ENCODE data around the gene FAM20C.

The FAM20C gene

DNA sequence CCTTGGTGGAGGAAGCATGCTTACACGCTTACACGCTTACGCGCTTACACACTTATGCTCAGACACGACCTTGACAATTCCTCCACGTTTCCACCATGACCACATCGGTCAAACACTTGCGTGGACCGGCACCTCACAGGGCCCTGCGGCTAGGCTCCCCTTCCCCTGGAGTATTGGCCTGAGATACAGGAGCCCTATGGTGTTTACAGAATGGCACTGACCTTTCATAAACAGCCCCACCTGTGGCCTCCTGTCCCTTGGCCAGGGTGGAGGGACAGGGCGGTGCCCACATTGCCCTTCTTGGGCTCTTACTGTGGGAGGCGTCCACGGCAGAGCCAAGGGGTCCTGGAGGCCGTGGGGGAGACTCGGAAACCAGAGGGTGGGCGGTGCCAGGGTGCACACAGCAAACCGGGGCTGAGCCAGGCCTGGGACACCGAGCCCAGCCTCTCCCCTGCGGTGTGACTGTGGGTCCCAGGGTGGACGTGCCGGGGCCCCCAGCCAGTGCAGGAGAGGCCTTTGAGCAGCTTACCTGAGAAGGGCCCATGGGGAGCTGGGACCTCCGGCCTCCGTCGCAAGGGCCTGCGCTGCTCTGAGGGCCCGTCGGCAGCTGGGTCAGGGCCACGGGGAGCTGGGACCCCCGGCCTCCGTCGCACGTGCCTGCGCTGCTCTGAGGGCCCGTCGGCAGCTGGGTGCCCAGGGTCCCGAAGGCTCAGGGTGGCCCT lies 53.4 kb downstream of the FAM20C start:
- DNase-seq (ENCODE audit: low read depth): no peak

- DNase-seq (ENCODE audit: low read depth): no peak
Measured at GRCh38 chr7:246451-246850, 54.1 kb downstream of the FAM20C start.

- DNase-seq (ENCODE audit: low read depth): no peak
Measured at GRCh38 chr7:247181-247580, 54.8 kb downstream of the FAM20C start.

GRCh38 chr7:247636-248035 lies 55.3 kb downstream of the FAM20C start:
- no peak for DNase-seq (ENCODE audit: low read depth)

DNA sequence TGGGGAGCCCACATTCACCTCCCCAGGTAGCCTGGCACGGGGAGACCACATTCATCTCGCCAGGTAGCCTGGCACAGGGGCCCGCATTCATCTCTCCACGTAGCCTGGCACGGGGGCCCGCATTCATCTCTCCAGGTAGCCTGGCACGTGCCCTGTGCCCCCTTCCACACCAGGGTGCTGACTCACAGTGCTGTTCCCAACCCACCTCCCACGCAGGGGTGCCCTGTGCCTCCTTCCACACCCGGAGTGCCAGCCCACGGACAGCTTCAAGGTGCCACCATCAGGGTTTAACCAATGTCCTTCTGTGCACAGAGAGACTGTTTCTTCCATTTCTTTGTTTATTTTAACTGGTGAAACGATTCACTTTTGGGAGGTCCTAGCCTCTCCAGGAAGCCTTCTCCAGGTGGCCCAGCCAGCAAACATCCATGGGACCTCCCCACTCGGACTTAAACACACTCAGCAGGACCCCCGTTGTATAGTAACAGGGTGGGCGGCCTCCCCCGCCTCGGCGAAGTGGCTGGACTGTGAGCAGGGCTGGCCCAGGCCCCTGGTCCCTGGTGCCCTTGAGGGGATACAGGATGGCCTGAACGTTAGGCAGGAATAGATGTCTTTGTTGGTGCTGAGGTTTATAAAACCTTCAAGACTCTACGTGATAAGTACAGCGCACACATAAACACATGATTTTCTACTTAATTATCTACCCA lies 56.5 kb downstream of the FAM20C start:
- DNase-seq (ENCODE audit: low read depth): no peak

DNA sequence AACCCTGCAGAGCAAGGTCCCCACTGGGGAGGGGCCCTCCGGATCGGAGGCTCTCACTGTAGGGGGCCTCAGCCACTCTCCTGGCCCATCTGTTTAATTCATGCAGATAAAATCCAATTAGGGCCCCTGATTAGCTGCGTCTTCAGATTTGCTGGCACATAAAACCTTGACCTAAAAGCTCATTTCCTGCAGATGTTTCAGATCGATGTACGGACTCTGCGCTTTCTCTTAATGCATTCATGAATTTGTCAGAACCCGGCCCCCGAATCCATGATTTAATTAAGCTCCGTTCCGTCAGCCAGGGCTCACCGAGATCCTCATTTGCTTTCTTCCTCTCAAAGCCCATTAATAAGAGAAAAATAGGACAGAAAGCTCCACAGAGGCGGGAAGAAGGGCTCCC lies 57.6 kb downstream of the FAM20C start:
- no peak for DNase-seq (ENCODE audit: low read depth)

GRCh38 chr7:250523-250922 lies 58.2 kb downstream of the FAM20C start:
- no peak for DNase-seq (ENCODE audit: low read depth)

DNA sequence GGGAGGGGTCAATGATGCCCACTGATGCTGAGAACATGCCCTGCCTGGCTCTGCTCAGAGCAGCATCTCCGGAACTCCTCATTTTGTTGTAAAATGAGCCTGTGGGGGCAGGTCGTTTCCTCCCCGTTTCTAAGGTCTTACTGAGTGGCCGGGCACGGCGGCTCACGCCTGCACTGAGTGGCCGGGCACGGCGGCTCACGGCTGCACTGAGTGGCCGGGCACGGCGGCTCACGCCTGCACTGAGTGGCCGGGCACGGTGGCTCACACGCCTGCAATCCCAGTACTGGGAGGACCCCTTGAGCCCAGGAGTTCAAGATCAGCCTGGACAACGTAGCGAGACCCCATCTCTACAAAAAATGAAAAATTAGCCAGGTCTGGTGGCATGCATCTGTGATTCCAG lies 58.6 kb downstream of the FAM20C start:
- DNase-seq (ENCODE audit: low read depth): no peak

GRCh38 chr7:251446-252175 lies 59.2 kb downstream of the FAM20C start:
- DNase-seq (ENCODE audit: low read depth): no peak

DNA sequence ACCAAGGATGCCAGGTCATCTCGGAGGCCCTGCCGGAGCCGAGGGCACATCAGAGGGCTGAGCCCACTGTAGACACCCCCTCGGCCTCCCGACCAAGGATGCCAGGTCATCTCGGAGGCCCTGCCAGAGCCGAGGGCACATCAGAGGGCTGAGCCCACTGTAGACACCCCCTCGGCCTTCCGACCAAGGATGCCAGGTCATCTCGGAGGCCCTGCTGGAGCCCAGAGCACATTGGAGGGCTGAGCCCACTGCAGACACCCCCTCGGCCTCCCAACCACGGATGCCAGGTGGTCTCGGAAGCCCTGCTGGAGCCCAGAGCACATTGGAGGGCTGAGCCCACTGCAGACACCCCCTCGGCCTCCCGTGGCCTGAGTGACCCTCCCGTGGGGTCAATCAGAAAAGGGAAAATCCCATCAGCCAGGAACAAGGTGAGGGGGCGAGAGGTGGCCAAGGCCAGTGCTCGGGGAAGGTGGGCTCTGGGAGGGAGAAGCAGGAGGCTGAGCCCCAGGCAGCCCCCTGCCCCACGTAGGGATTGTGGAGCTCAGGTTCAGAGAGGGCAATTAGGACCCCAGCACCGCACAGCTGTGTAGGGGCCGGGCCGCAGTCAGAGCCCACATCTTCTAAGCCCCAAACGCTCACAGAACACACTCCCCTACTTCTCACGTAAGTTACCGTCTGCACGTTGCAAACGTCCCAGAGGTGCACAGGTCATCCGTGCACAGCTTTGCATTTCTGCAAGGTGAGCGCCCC lies 60.0 kb downstream of the FAM20C start:
- no peak for DNase-seq (ENCODE audit: low read depth)

GRCh38 chr7:252981-253380 lies 60.6 kb downstream of the FAM20C start:
- DNase-seq (ENCODE audit: low read depth): no peak

GRCh38 chr7:253581-254336 lies 61.4 kb downstream of the FAM20C start:
- no peak for DNase-seq (ENCODE audit: low read depth)

DNA sequence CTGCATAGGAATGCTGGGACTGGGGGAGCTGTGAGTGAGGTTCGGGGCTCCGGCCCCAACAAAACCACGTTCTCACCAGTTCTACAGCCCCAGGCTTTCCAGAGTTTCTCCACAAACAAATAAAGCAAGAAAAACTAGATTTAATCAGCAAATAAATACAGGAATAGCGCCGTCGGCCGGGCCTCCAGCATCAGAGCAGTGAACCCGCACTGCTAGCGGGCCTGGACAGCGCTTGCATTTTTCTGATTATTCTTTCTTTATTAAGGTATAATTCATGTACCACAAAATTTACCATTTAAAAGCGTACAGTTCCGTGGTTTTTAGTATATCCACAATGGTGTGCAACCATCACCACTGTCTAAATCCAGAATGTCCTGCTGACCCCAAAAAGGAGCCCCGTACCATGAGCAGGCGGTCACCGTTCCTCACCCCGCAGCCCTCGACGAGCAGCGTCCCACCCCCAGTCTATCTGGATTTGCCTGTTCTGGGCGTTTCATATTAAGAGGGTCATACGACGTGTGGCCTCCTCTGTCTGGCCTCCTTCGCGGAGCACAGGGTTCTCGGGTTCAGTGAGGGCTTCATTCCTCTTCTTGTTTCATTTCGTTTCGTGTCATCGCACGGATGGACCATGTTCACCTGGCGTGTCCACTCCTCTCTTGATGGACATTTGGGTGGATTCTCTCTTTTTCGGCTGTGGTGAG lies 62.1 kb downstream of the FAM20C start:
- DNase-seq (ENCODE audit: low read depth): no peak

DNA sequence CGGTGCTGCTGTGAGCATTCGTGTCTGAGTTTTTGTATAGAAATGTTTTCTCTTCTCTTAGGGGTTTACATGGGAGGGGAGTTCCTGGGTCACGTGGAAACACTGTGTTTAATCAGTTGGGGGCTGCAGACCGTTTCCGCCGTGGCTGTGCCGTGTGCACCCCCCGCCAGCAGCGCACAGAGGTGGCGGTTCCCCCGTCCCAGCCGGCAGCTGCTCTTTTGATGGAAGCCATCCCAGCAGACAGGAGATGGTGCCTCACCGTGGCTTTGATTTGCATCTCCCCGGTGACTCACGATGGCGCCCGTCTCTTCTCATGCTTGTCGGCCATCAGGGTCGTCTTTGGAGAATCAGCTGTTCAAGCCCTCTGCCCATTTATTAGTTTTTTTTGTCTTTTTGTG lies 62.7 kb downstream of the FAM20C start:
- DNase-seq (ENCODE audit: low read depth): no peak

- DNase-seq (ENCODE audit: low read depth): no peak
Measured at GRCh38 chr7:255721-256361, 63.5 kb downstream of the FAM20C start.

DNA sequence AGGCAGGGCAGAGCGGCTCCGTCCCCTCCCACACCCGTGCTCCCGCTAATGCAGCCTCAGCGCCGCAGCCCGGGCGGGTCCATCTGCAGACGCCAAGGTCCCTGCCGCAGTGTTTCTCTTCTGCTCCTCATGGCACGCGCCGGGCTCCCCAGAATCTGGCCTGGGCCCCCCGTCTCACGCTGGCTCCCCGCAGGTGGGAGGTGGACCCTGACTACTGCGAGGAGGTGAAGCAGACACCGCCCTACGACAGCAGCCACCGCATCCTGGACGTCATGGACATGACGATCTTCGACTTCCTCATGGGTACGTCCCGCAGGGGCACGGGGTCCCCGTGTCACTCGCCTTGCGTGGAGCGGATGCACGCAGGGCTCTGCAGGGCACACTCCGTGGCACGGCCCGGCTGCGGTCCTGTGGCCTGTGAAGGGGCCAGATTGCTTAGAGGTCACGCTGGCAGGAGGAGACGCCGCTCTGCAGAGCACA lies 64.1 kb downstream of the FAM20C start:
- no peak for DNase-seq (ENCODE audit: low read depth)

DNA sequence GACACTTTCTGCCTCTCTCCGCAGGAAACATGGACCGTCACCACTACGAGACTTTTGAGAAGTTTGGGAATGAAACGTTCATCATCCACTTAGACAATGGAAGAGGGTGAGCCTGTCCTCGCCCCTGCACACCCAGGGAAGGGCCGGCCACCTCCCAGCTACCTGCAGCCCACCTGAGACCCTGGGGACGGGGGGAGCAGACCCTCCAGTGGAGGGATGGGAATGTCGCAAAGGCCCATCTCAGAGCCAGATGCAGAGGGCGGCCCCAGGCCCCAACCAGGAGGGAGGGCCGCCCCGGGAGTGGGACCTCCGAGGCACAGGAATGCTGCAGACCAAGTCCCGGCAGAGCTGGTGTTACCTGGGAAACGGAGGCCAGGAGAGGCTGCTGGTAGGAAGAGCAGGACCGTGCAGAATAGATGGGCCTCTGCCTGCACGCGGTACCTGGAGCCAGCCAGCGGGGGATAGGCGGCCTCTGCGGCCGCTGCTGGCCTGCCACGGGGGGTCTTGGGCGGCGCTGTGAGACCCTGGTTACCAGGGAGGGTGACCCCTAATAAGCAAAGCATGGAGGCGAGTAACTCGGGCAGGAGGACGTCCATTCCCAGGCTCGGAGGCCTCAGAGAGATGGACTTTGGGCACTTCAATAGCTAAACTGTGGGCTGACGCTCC lies 64.7 kb downstream of the FAM20C start:
- DNase-seq (ENCODE audit: low read depth): no peak

- DNase-seq (ENCODE audit: low read depth): no peak
Measured at GRCh38 chr7:257647-257992, 65.2 kb downstream of the FAM20C start.

DNA sequence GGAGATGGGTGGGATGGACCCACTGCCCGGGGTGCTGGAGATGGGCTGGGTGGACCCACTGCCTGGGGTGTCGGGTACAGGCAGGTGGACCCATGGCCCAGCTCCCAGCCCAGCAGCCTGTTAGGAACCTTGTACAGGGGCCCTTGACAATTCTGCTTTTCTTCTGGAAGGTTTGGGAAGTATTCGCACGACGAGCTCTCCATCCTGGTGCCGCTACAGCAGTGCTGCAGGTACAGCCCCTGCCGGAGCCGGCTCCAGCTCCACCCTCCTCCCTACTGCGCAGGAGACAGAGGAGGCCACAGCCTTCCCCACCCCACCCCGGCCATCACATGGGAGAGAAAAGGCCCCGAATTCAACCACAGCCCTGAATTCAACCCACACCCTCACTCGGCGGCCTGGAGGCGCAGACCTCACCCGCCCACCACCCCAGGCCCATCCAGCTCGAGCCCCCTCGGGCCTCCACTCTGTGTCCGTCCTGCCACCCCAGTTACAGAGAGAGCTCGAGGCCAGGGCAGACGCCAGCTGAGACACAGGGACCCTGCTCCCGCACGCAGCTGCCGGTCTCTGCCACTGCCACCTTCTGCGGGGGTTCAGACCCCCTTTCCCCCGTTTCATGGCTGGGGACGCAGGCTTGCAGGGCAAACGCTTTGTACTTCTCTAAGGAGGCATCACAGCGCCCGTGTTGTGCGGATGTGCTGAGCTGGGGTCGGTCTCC lies 66.3 kb downstream of the FAM20C start:
- DNase-seq (ENCODE audit: low read depth): no peak

GRCh38 chr7:259191-259505 lies 66.8 kb downstream of the FAM20C start:
- DNase-seq (ENCODE audit: low read depth): no peak
